ENCODE measurements around the gene GPR63.

The GPR63 gene

GRCh38 chr6:96766769-96767168 is 70.5 kb downstream of the GPR63 start:
- TF ChIP-seq REST (IDR thresholded peaks at IDR 0.05; ENCODE audit: insufficient read depth in 1 of 2, low read depth in 2 of 2, low read length in 2 of 2) (no peak), POLR2AphosphoS5 (IDR thresholded peaks at IDR 0.05; ENCODE audit: low read depth, low read length) (no peak), FOXP2 (optimal IDR thresholded peaks at IDR 0.05; ENCODE audit: borderline replicate concordance, extremely low read depth, extremely low read length, insufficient read depth) (no peak), SIN3A (IDR thresholded peaks at IDR 0.05; ENCODE audit: borderline replicate concordance, insufficient read depth, low read length) (no peak)

GRCh38 chr6:96762599-96762998 is 74.7 kb downstream of the GPR63 start:
- TF ChIP-seq POLR2AphosphoS5 (IDR thresholded peaks at IDR 0.05; ENCODE audit: low read depth, low read length), result no peak
- no peak for TF ChIP-seq TAF1 (IDR thresholded peaks at IDR 0.05; ENCODE audit: borderline replicate concordance, insufficient read depth, low read length)
- no peak for TF ChIP-seq FOXP2 (optimal IDR thresholded peaks at IDR 0.05; ENCODE audit: borderline replicate concordance, extremely low read depth, extremely low read length, insufficient read depth)
- TF ChIP-seq REST (IDR thresholded peaks at IDR 0.05; ENCODE audit: insufficient read depth in 1 of 2, low read depth in 2 of 2, low read length in 2 of 2), result no peak
- TF ChIP-seq SIN3A (IDR thresholded peaks at IDR 0.05; ENCODE audit: borderline replicate concordance, insufficient read depth, low read length), result no peak

- TF ChIP-seq TAF1 (IDR thresholded peaks at IDR 0.05; ENCODE audit: borderline replicate concordance, insufficient read depth, low read length) (no peak), POLR2AphosphoS5 (IDR thresholded peaks at IDR 0.05; ENCODE audit: low read depth, low read length) (no peak)
Observed at GRCh38 chr6:96761794-96762193, 75.5 kb downstream of the GPR63 start.

- TF ChIP-seq TAF1 (IDR thresholded peaks at IDR 0.05; ENCODE audit: borderline replicate concordance, insufficient read depth, low read length) (no peak), REST (IDR thresholded peaks at IDR 0.05; ENCODE audit: insufficient read depth in 1 of 2, low read depth in 2 of 2, low read length in 2 of 2) (no peak), FOXP2 (optimal IDR thresholded peaks at IDR 0.05; ENCODE audit: borderline replicate concordance, extremely low read depth, extremely low read length, insufficient read depth) (no peak), POLR2AphosphoS5 (IDR thresholded peaks at IDR 0.05; ENCODE audit: low read depth, low read length) (no peak), SIN3A (IDR thresholded peaks at IDR 0.05; ENCODE audit: borderline replicate concordance, insufficient read depth, low read length) (no peak)
Observed at GRCh38 chr6:96760153-96760687, 77.1 kb downstream of the GPR63 start.

GRCh38 chr6:96755096-96755495 is 82.2 kb downstream of the GPR63 start:
- TF ChIP-seq REST (IDR thresholded peaks at IDR 0.05; ENCODE audit: insufficient read depth in 1 of 2, low read depth in 2 of 2, low read length in 2 of 2) (no peak), SIN3A (IDR thresholded peaks at IDR 0.05; ENCODE audit: borderline replicate concordance, insufficient read depth, low read length) (no peak), TAF1 (IDR thresholded peaks at IDR 0.05; ENCODE audit: borderline replicate concordance, insufficient read depth, low read length) (no peak), FOXP2 (optimal IDR thresholded peaks at IDR 0.05; ENCODE audit: borderline replicate concordance, extremely low read depth, extremely low read length, insufficient read depth) (no peak), POLR2AphosphoS5 (IDR thresholded peaks at IDR 0.05; ENCODE audit: low read depth, low read length) (no peak)

Measured in PFSK-1 (cell line).